B cell (primary cell): ENCODE results near the gene NTPCR. TPM values are rescaled to one million over a fixed set of nuclear protein-coding genes. Genes with fewer than 3 reads are reported as not detected.

Source experiments
- ATAC-seq: fragments of 200-7000 bp; cut with Tn5 transposase; one replicate; pipeline ENCODE4 v1.10.0; 2021; ENCODE audit warnings: low read depth, mild to moderate bottlenecking, moderate number of reproducible peaks, moderate library complexity
- CTCF ChIA-PET: fragments of 350-600 bp; sonication (Branson Sonifier 250); formaldehyde crosslinking; loops from one replicate; lab custom pipeline; 2021; ENCODE audit warnings: antibody characterized with exemption, inconsistent platforms; lab: Charles Lee
- POLR2A ChIA-PET: fragments of 350-600 bp; sonication (Branson Sonifier 250); formaldehyde crosslinking; loops from one replicate; lab custom pipeline; 2021; ENCODE audit warnings: antibody characterized with exemption; lab: Charles Lee
- DNase-seq: peaks from one replicate; pipeline ENCODE4 v3.0.0; 2013
- H2AFZ ChIP-seq: 2 replicates; pipeline ENCODE4 v1.6.1; 2012; ENCODE audit warnings: mild to moderate bottlenecking, low read depth, low read length; ENCODE audit not compliant: insufficient read depth, poor library complexity, severe bottlenecking
- H3K27ac ChIP-seq, 2 donors: 1 replicate in 1 of 2; 2 replicates in 1 of 2; pipeline ENCODE4 v1.5.1; 2012 to 2013; ENCODE audit warnings: low read length in 2 of 2, mild to moderate bottlenecking in 2 of 2, moderate library complexity in 1 of 2
- H3K27me3 ChIP-seq, 4 experiments: fragments of 200-600 bp in 1 of 4; sonication (generic) in 1 of 4; replicated peaks in 1 of 4; 1 replicate in 2 of 4; 2 replicates in 2 of 4; pipeline versions ENCODE4 v1.6.1 to v1.7.0; 2013 to 2016; ENCODE audit warnings: low read length in 3 of 4, mild to moderate bottlenecking in 2 of 4, mixed read lengths in 1 of 4, moderate library complexity in 1 of 4; ENCODE audit not compliant: insufficient read depth in 4 of 4, control insufficient read depth in 3 of 4; ENCODE audit errors: control extremely low read depth in 1 of 4
- H3K36me3 ChIP-seq, 2 experiments: replicated peaks in 1 of 2; 1 replicate in 1 of 2; 2 replicates in 1 of 2; pipeline versions ENCODE4 v1.6.1 to v1.7.1; 2013; ENCODE audit warnings: low read length in 1 of 2; ENCODE audit not compliant: insufficient read depth in 2 of 2, control insufficient read depth in 1 of 2; ENCODE audit errors: control extremely low read depth in 1 of 2, extremely low read depth in 1 of 2
- H3K4me1 ChIP-seq, 2 donors: fragments of 200-600 bp in 1 of 2; sonication (generic) in 1 of 2; 1 replicate in 1 of 2; 2 replicates in 1 of 2; pipeline versions ENCODE4 v1.5.1 to v1.6.1; 2013 to 2017; ENCODE audit warnings: low read length in 2 of 2; ENCODE audit not compliant: control insufficient read depth in 2 of 2, insufficient read depth in 2 of 2
- H3K4me2 ChIP-seq: replicated peaks from 2 replicates; pipeline ENCODE3; 2012; ENCODE audit warnings: mild to moderate bottlenecking, low read depth, low read length; ENCODE audit not compliant: poor library complexity, severe bottlenecking
- H3K4me3 ChIP-seq, 5 experiments: fragments of 200-600 bp in 1 of 5; sonication (generic) in 1 of 5; 1 replicate in 3 of 5; 2 replicates in 2 of 5; pipeline versions ENCODE4 v1.5.1 to v1.7.0; 2011 to 2016; ENCODE audit warnings: low read length in 4 of 5, mild to moderate bottlenecking in 4 of 5, low read depth in 2 of 5, control low read depth in 1 of 5, moderate library complexity in 1 of 5; ENCODE audit not compliant: insufficient read depth in 1 of 5; ENCODE audit errors: control extremely low read depth in 1 of 5, extremely low read depth in 1 of 5
- H3K79me2 ChIP-seq: fragments of 200-600 bp; sonication (generic); one replicate; pipeline ENCODE4 v1.6.0; 2016; ENCODE audit warnings: low read length; ENCODE audit not compliant: control insufficient read depth, insufficient read depth
- H3K9ac ChIP-seq: fragments of 200-600 bp; sonication (generic); 2 replicates; pipeline ENCODE4 v1.6.1; 2017; ENCODE audit warnings: mild to moderate bottlenecking, low read length, moderate library complexity
- H3K9me3 ChIP-seq, 3 donors: one replicate each; pipeline versions ENCODE4 v1.6.1 to v1.7.1; 2013; ENCODE audit warnings: low read length in 2 of 3; ENCODE audit not compliant: control insufficient read depth in 2 of 3, insufficient read depth in 1 of 3; ENCODE audit errors: control extremely low read depth in 1 of 3
- H4K20me1 ChIP-seq: 2 replicates; pipeline ENCODE4 v1.6.0; 2012; ENCODE audit warnings: mild to moderate bottlenecking, low read length; ENCODE audit not compliant: insufficient read depth, control insufficient read depth, poor library complexity, severe bottlenecking
- H3K27ac Mint-ChIP-seq: one replicate; pipeline ENCODE4 v1.8.0; 2021; ENCODE audit warnings: mixed read lengths
- H3K27me3 Mint-ChIP-seq: one replicate; pipeline ENCODE4 v1.8.0; 2021; ENCODE audit warnings: mixed read lengths
- H3K4me1 Mint-ChIP-seq: one replicate; pipeline ENCODE4 v1.8.0; 2021; ENCODE audit warnings: mixed read lengths
- H3K4me3 Mint-ChIP-seq: one replicate; pipeline ENCODE4 v1.8.0; 2021; ENCODE audit warnings: mixed read lengths
- H3K9me3 Mint-ChIP-seq: one replicate; pipeline ENCODE4 v1.8.0; 2022; ENCODE audit warnings: mixed read lengths; ENCODE audit not compliant: insufficient read depth
- CTCF ChIP-seq: fragments of 200-600 bp; IDR thresholded peaks from one replicate; pipeline ENCODE4 v1.8.0; 2022; ENCODE audit warnings: antibody characterized with exemption, mild to moderate bottlenecking
- EZH2 ChIP-seq: IDR thresholded peaks from 2 replicates; pipeline ENCODE4 v1.6.1; 2012; ENCODE audit warnings: borderline replicate concordance, low read depth, mild to moderate bottlenecking, moderate library complexity, low read length; ENCODE audit not compliant: insufficient read depth, poor library complexity, severe bottlenecking
- WGBS: methylation state at CpG from one replicate; pipeline ENCODE4 v1.1.5; 2013; ENCODE audit warnings: missing lambda C conversion rate; ENCODE audit not compliant: insufficient coverage; 5-methylcytosine and 5-hydroxymethylcytosine counted together
- intact Hi-C: fragments of 100-400 bp; cut with micrococcal nuclease; formaldehyde crosslinking; loops from one replicate; pipeline ENCODE4 v1.10.0; 2022
- polyA plus RNA-seq: library from polyadenylated mRNA; depleted of rRNA; stranded (reverse); fragments of >200 nt; gene quantifications from 2 replicates; pipeline ENCODE4 v1.2.3, GENCODE V29; 2012
- total RNA-seq, 2 donors: library from RNA; stranded (reverse); fragments of 120-200 nt in 1 of 2; gene quantifications; 1 replicate in 1 of 2; 2 replicates in 1 of 2; pipeline versions ENCODE4 v1.2.3 to v1.2.4, GENCODE V29; 2013 to 2022

The NTPCR gene
- total and polyA plus RNA-seq, 2 donors (not counting 1 experiment from before 2014, with no cell fraction given): 7.6 to 16.5 TPM

- ChIA-PET POLR2A (no interaction called here), CTCF (no interaction called here)
- Histone ChIP-seq H3K4me1 (no peaks in the 10 kb centered on the region), H2AFZ (no peak overlapping the region), H3K79me2 (no peaks in the 10 kb centered on the region), H3K27me3 (no peaks in the 10 kb centered on the region), H3K27ac (no peak overlapping the region), H3K36me3 (no peaks in the 10 kb centered on the region), H3K4me2 (no peak overlapping the region), H3K4me3 (no peak overlapping the region), H3K9me3 (peaks cover 0 to 3% (median 0%) of the 10 kb centered on the region in 3 donors), H4K20me1 (no peaks in the 10 kb centered on the region), H3K9ac (no peak overlapping the region)
- H3K4me3 Mint-ChIP-seq: no peak overlapping the region
- H3K27me3 Mint-ChIP-seq: peaks cover 20% of the 10 kb centered on the region
- no peak for ATAC-seq
- no peaks in the 10 kb centered on the region for H3K4me1 Mint-ChIP-seq
- H3K9me3 Mint-ChIP-seq: no peaks in the 10 kb centered on the region
- 87% methylated on average over 3 of the region's 4 CpGs for WGBS
- no peak overlapping the region for H3K27ac Mint-ChIP-seq
- TF ChIP-seq CTCF: no peak
- no peak for DNase-seq
- intact Hi-C loops: no loop called here
Observed at GRCh38 chr1:232927830-232928505, 22.4 kb upstream of the NTPCR start.

GRCh38 chr1:232932486-232933425 lies 17.7 kb upstream of the NTPCR start:
- Histone ChIP-seq H3K4me3 (no peak overlapping the region), H2AFZ (no peak overlapping the region), H3K9me3 (peaks cover 0 to 3% (median 0%) of the 10 kb centered on the region in 3 donors), H3K4me1 (no peaks in the 10 kb centered on the region), H3K79me2 (no peaks in the 10 kb centered on the region), H4K20me1 (no peaks in the 10 kb centered on the region), H3K4me2 (no peak overlapping the region), H3K27ac (no peak overlapping the region), H3K27me3 (peaks cover 0 to 2% (median 0%) of the 10 kb centered on the region in 4 experiments), H3K36me3 (no peaks in the 10 kb centered on the region), H3K9ac (no peak overlapping the region)
- Mint-ChIP-seq H3K4me3 (no peak overlapping the region), H3K27me3 (peaks cover 14% of the 10 kb centered on the region), H3K4me1 (no peaks in the 10 kb centered on the region), H3K9me3 (no peaks in the 10 kb centered on the region), H3K27ac (no peak overlapping the region)
- POLR2A ChIA-PET: no interaction called here
- no CpG with 5 or more reads among the region's 3 CpGs for WGBS
- TF ChIP-seq EZH2: no peak
- TF ChIP-seq CTCF: no peak
- DNase-seq (no peak), ATAC-seq (no peak)
- CTCF ChIA-PET: no interaction called here
- intact Hi-C loops: no loop called here
